HepG2 (cell line): Measurements from ENCODE around the gene ZNF511. TPM values are rescaled to one million over a fixed set of nuclear protein-coding genes. Genes with fewer than 3 reads are reported as not detected.

ENCODE experiments used
- ATAD3A ChIP-seq: sonication (generic); formaldehyde crosslinking; IDR thresholded peaks from 2 replicates; pipeline ENCODE4 v1.4.0; 2020; ENCODE audit warnings: missing genetic modification reagents
- CCDC6 ChIP-seq: sonication (generic); formaldehyde crosslinking; IDR thresholded peaks from 2 replicates; pipeline ENCODE4 v1.8.1; 2022; ENCODE audit warnings: mild to moderate bottlenecking, missing genetic modification reagents, moderate library complexity
- ETS1 ChIP-seq: sonication (generic); formaldehyde crosslinking; IDR thresholded peaks from 2 replicates; pipeline ENCODE4 v1.4.0; 2020; ENCODE audit warnings: missing genetic modification reagents
- GPN1 ChIP-seq: sonication (generic); formaldehyde crosslinking; IDR thresholded peaks from 2 replicates; pipeline ENCODE4 v1.5.1; 2020; ENCODE audit warnings: missing genetic modification reagents, borderline replicate concordance
- HMG20B ChIP-seq: conservative IDR thresholded peaks from 2 replicates; pipeline ENCODE4 v1.6.1; 2016; ENCODE audit warnings: missing genetic modification reagents, missing compliant biosample characterization
- KDM3A ChIP-seq: IDR thresholded peaks from 2 replicates; pipeline ENCODE4 v1.6.1; 2018; ENCODE audit warnings: low read depth, missing compliant biosample characterization
- NCOA2 ChIP-seq: sonication (generic); formaldehyde crosslinking; IDR thresholded peaks from 2 replicates; pipeline ENCODE4 v1.8.0; 2022; ENCODE audit warnings: inconsistent platforms
- NFIB ChIP-seq: sonication (generic); formaldehyde crosslinking; IDR thresholded peaks from 2 replicates; pipeline ENCODE4 v1.9.0; 2021; ENCODE audit warnings: missing genetic modification reagents, mild to moderate bottlenecking, borderline replicate concordance
- PCBP1 ChIP-seq: fragments of 200-400 bp; formaldehyde crosslinking; IDR thresholded peaks from 2 replicates; pipeline ENCODE4 v1.6.1; 2017; ENCODE audit warnings: mild to moderate bottlenecking, low read depth, low read length, borderline replicate concordance
- POLR2A ChIP-seq, 2 experiments: IDR thresholded peaks; 2 replicates each; pipeline ENCODE4 v1.6.1; 2011; ENCODE audit warnings: low read depth in 2 of 2, low read length in 2 of 2, mild to moderate bottlenecking in 1 of 2, moderate library complexity in 1 of 2; ENCODE audit not compliant: insufficient read depth in 1 of 2
- PPARG ChIP-seq: conservative IDR thresholded peaks from 2 replicates; pipeline ENCODE4 v1.6.1; 2016; ENCODE audit warnings: missing biosample characterization, missing genetic modification reagents
- PREB ChIP-seq: sonication (generic); formaldehyde crosslinking; IDR thresholded peaks from 2 replicates; pipeline ENCODE4 v1.4.0; 2020; ENCODE audit warnings: missing genetic modification reagents
- SATB2 ChIP-seq: sonication (generic); formaldehyde crosslinking; IDR thresholded peaks from 2 replicates; pipeline ENCODE4 v1.5.0; 2020; ENCODE audit warnings: missing genetic modification reagents
- TEAD2 ChIP-seq: sonication (generic); formaldehyde crosslinking; IDR thresholded peaks from 2 replicates; pipeline ENCODE4 v1.9.0; 2021; ENCODE audit warnings: missing genetic modification reagents
- YEATS4 ChIP-seq: sonication (generic); formaldehyde crosslinking; IDR thresholded peaks from 2 replicates; pipeline ENCODE4 v1.4.0; 2020; ENCODE audit warnings: missing genetic modification reagents, borderline replicate concordance
- ZNF207 ChIP-seq: fragments of 450-650 bp; IDR thresholded peaks from 2 replicates; pipeline ENCODE4 v1.6.1; 2016; ENCODE audit warnings: antibody characterized with exemption, borderline replicate concordance
- ZNF260 ChIP-seq: sonication (generic); formaldehyde crosslinking; IDR thresholded peaks from 2 replicates; pipeline ENCODE4 v1.4.0; 2020; ENCODE audit warnings: missing genetic modification reagents, low read depth, mild to moderate bottlenecking, borderline replicate concordance
- ZNF552 ChIP-seq: sonication (generic); formaldehyde crosslinking; IDR thresholded peaks from 2 replicates; pipeline ENCODE4 v1.9.0; 2022; ENCODE audit warnings: missing genetic modification reagents, mild to moderate bottlenecking, borderline replicate concordance
- ZNF607 ChIP-seq: sonication (generic); formaldehyde crosslinking; IDR thresholded peaks from 2 replicates; pipeline ENCODE4 v1.5.1; 2020; ENCODE audit warnings: missing genetic modification reagents, mild to moderate bottlenecking, borderline replicate concordance
- ZNF646 ChIP-seq: sonication (generic); formaldehyde crosslinking; IDR thresholded peaks from 2 replicates; pipeline ENCODE4 v1.9.0; 2021; ENCODE audit warnings: mild to moderate bottlenecking, missing genetic modification reagents
- ZNF7 ChIP-seq: IDR thresholded peaks from 2 replicates; pipeline ENCODE4 v1.6.1; 2016; ENCODE audit warnings: missing biosample characterization, missing genetic modification reagents
- ZNF724P ChIP-seq: sonication (generic); formaldehyde crosslinking; IDR thresholded peaks from 2 replicates; pipeline ENCODE4 v1.8.0; 2022; ENCODE audit warnings: missing genetic modification reagents, borderline replicate concordance
- polyA plus RNA-seq, 8 experiments: library from polyadenylated mRNA; depleted of rRNA in 3 of 8; stranded (reverse) in 7 of 8; unstranded in 1 of 8; fragments of >200 nt; fragmentation: Illumina TruSeq in 4 of 8; extraction: Trizol in 4 of 8; gene quantifications; 2 replicates each; pipeline versions ENCODE4 v1.2.1 to v1.2.3, GENCODE V29; 2011 to 2016; ENCODE audit warnings: low read depth in 4 of 8, missing spikeins in 1 of 8, mixed read lengths in 1 of 8; ENCODE audit not compliant: insufficient read depth in 1 of 8
- total RNA-seq, 5 experiments: library from RNA; depleted of rRNA; stranded (reverse); fragments of >200 nt; fragmentation: Illumina TruSeq; extraction: Trizol; gene quantifications; 2 replicates each; pipeline ENCODE4 v1.2.3, GENCODE V29; 2016; ENCODE audit warnings: low read depth in 1 of 5

Gene ZNF511
- total and polyA plus RNA-seq, 2 of the 13 experiments (the other 11 are each of a cell fraction or from before 2014, with no cell fraction given): 35.6 to 66.4 TPM

GRCh38 chr10:133318494-133319127 lies 9.9 kb downstream of the ZNF511 start (continued):
- TF ChIP-seq ZNF260 (no peak), KDM3A (CRISPR knock-in tag) (0 out of 2 replicates have a peak, but pooled peaks have one; percentile 51), POLR2A (IDR thresholded peaks at IDR 0.05; ENCODE audit: insufficient read depth in 1 of 2, low read depth in 2 of 2, low read length in 2 of 2) (no peak), TEAD2 (CRISPR knock-in tag) (no peak), HMG20B (CRISPR knock-in tag) (no peak), PREB (CRISPR knock-in tag) (no peak), YEATS4 (peak; percentile 48; the same call in 1 of the 2 replicates), PPARG (CRISPR knock-in tag) (no peak), ZNF207 (no peak), NCOA2 (CRISPR knock-in tag) (no peak), NFIB (CRISPR knock-in tag) (no peak), ETS1 (CRISPR knock-in tag) (no peak), CCDC6 (CRISPR knock-in tag) (no peak), ZNF552 (no peak), ZNF607 (CRISPR knock-in tag) (no peak), SATB2 (CRISPR knock-in tag) (no peak), GPN1 (CRISPR knock-in tag) (no peak), PCBP1 (0 out of 2 replicates have a peak, but pooled peaks have one; percentile 49), ZNF724P (CRISPR knock-in tag) (no peak), ZNF7 (CRISPR knock-in tag) (no peak), ZNF646 (CRISPR knock-in tag) (no peak), ATAD3A (CRISPR knock-in tag) (no peak)
